Ovary (tissue), 9 donors: ENCODE results near the gene KIF5A. TPM values are rescaled to one million over a fixed set of nuclear protein-coding genes. Genes with fewer than 3 reads are reported as not detected.

Source experiments
- DNase-seq, 5 donors: peaks; one replicate each; pipeline ENCODE4 v3.0.0-alpha.2; 2019 to 2020
- H3K27ac ChIP-seq, 2 donors: fragments of 200-600 bp; one replicate each; pipeline versions ENCODE4 v1.5.1 to v1.8.0; 2019 to 2022
- H3K27me3 ChIP-seq: fragments of 200-600 bp; one replicate; pipeline ENCODE4 v1.8.0; 2022
- H3K36me3 ChIP-seq: fragments of 200-600 bp; sonication (generic); one replicate; pipeline ENCODE4 v1.5.1; 2019
- H3K4me1 ChIP-seq: one replicate; pipeline ENCODE4 v1.8.1; 2013; ENCODE audit warnings: mild to moderate bottlenecking, moderate library complexity; ENCODE audit not compliant: insufficient read depth
- H3K4me3 ChIP-seq: fragments of 200-600 bp; sonication (generic); one replicate; pipeline ENCODE4 v1.5.1; 2017
- H3K9me3 ChIP-seq, 2 donors: fragments of 200-600 bp in 1 of 2; sonication (generic) in 1 of 2; one replicate each; pipeline versions ENCODE4 v1.5.1 to v1.8.1; 2013 to 2019; ENCODE audit warnings: mild to moderate bottlenecking in 1 of 2, moderate library complexity in 1 of 2
- CTCF ChIP-seq, 3 donors: fragments of 450-650 bp in 2 of 3; fragments of 200-600 bp in 1 of 3; IDR thresholded peaks; one replicate each; pipeline versions ENCODE4 v1.5.1 to v1.8.0; 2016 to 2022; ENCODE audit warnings: antibody characterized with exemption in 3 of 3, mild to moderate bottlenecking in 1 of 3
- EP300 ChIP-seq: sonication (generic); formaldehyde crosslinking; IDR thresholded peaks from one replicate; pipeline ENCODE4 v1.6.1; 2017; ENCODE audit warnings: antibody characterized with exemption
- POLR2A ChIP-seq: fragments of 450-650 bp; IDR thresholded peaks from one replicate; pipeline ENCODE4 v1.6.1; 2017; ENCODE audit warnings: antibody characterized with exemption, mild to moderate bottlenecking, moderate library complexity
- WGBS, 3 donors: extraction: QIAGEN DNeasy Blood & Tissue Kit in 1 of 3; methylation state at CpG; one replicate each; pipeline versions ENCODE4 v1.1.5 to v1.1.7; 2013 to 2017; 5-methylcytosine and 5-hydroxymethylcytosine counted together
- intact Hi-C, 4 donors: fragments of 100-400 bp; cut with DNase I; formaldehyde crosslinking; loops; one replicate each; pipeline versions ENCODE4 v1.11.0 to v1.15.1; 2022 to 2023
- polyA plus RNA-seq, 2 donors: library from polyadenylated mRNA; stranded (reverse); fragments of 200-250 nt in 1 of 2; fragments of 350-450 nt in 1 of 2; fragmentation: Illumina TruSeq in 1 of 2; extraction: RNeasy Lipid Tissue Mini Kit (QIAGEN cat#74804) in 1 of 2; gene quantifications; one replicate each; pipeline ENCODE4 v1.2.3, GENCODE V29; 2013 to 2014
- total RNA-seq, 7 donors: library from RNA; depleted of rRNA in 2 of 7; stranded (reverse); fragments of >200 nt in 2 of 7; fragmentation: NEBNext Ultra II Directional in 3 of 7; extraction: Animal tissue kit (Norgen Biotek cat#: 25700) in 3 of 7; gene quantifications; one replicate each; pipeline versions ENCODE4 v1.1.0 to v1.2.4, GENCODE V29; 2016 to 2023
- donor health status: DM: no; HTN: no; CAD: no; lungs with moderate emphysema.
- donor health status: DM: no; HTN: no; CAD: no.
- donor health status: Bipolar disorder and iron deficiency.
- donor health status: DM: yes; HTN: yes; CAD: no.
- donor health status: DM: no; HTN: no; CAD: no.
- donor health status: DM: yes; HTN: yes; CAD: no.

The KIF5A gene
- total and polyA plus RNA-seq, 9 donors: 0.08 to 0.48 (median 0.30) TPM; not detected in 1

GRCh38 chr12:57526477-57527126, 23.2 kb upstream of the KIF5A start:
- TF ChIP-seq POLR2A (no peak), CTCF (IDR thresholded peaks at IDR 0.05) (no peak), EP300 (no peak)
- no peaks in the 10 kb centered on the region for H3K9me3 ChIP-seq
- WGBS, 3 donors: 63 to 75% (median 68%) methylated on average over 4 of the region's 4 CpGs
- H3K27me3 ChIP-seq: no peaks in the 10 kb centered on the region
- no peak for DNase-seq
- intact Hi-C loops: no loop called here
- no peak overlapping the region for H3K4me3 ChIP-seq
- no peak overlapping the region for H3K27ac ChIP-seq
- peaks cover 9% of the 10 kb centered on the region for H3K4me1 ChIP-seq
- no peaks in the 10 kb centered on the region for H3K36me3 ChIP-seq

GRCh38 chr12:57527184-57527583, 22.7 kb upstream of the KIF5A start:
- DNase-seq: no peak
- WGBS, 3 donors: 56 to 62% (median 58%) methylated on average over 5 of the region's 5 CpGs
- TF ChIP-seq EP300: no peak
- no peak for TF ChIP-seq CTCF (IDR thresholded peaks at IDR 0.05)
- no peak for TF ChIP-seq POLR2A
- Histone ChIP-seq H3K4me3 (no peak overlapping the region), H3K4me1 (peaks cover 7% of the 10 kb centered on the region), H3K27ac (no peak overlapping the region), H3K9me3 (no peaks in the 10 kb centered on the region), H3K27me3 (no peaks in the 10 kb centered on the region), H3K36me3 (no peaks in the 10 kb centered on the region)
- intact Hi-C loops: no loop called here

- Histone ChIP-seq H3K4me3 (no peak overlapping the region), H3K36me3 (no peaks in the 10 kb centered on the region), H3K27ac (no peak overlapping the region), H3K4me1 (peaks cover 7% of the 10 kb centered on the region), H3K9me3 (no peaks in the 10 kb centered on the region), H3K27me3 (no peaks in the 10 kb centered on the region)
- intact Hi-C loops: no loop called here
- TF ChIP-seq POLR2A (no peak), EP300 (no peak), CTCF (IDR thresholded peaks at IDR 0.05) (no peak)
- 70 to 76% (median 75%) methylated on average over 12 of the region's 12 CpGs for WGBS, 3 donors
- no peak for DNase-seq
These were observed 21.7 kb upstream of the KIF5A start for GRCh38 chr12:57528176-57528575.

GRCh38 chr12:57528831-57529555, 20.9 kb upstream of the KIF5A start:
- WGBS, 3 donors: 61 to 63% (median 63%) methylated on average over 9 to 10 of the region's 10 CpGs
- H3K36me3 ChIP-seq: no peaks in the 10 kb centered on the region
- DNase-seq: no peak
- intact Hi-C loops: no loop called here
- TF ChIP-seq POLR2A (no peak), EP300 (no peak), CTCF (IDR thresholded peaks at IDR 0.05) (no peak)
- no peaks in the 10 kb centered on the region for H3K27me3 ChIP-seq
- no peaks in the 10 kb centered on the region for H3K9me3 ChIP-seq
- no peak overlapping the region for H3K27ac ChIP-seq
- H3K4me1 ChIP-seq: peaks cover 2% of the 10 kb centered on the region
- H3K4me3 ChIP-seq: no peak overlapping the region
